Panc1 (cell line): ENCODE measurements around the gene RSRC2. TPM values are rescaled to one million over a fixed set of nuclear protein-coding genes. Genes with fewer than 3 reads are reported as not detected.

Experiments
- total RNA-seq: library from RNA; stranded (reverse); gene quantifications from one replicate; pipeline ENCODE4 v1.2.1, GENCODE V29; 2021; ENCODE audit not compliant: unreplicated experiment

The RSRC2 gene
- total RNA-seq, 1 experiment from 2014 or later: 57.8 TPM

Other genes starting within 250 kb of the RSRC2 start
- gene CLIP1, start 104.3 kb downstream of the RSRC2 start, total RNA-seq: 117 TPM
- gene ZCCHC8, start 26.0 kb downstream of the RSRC2 start, total RNA-seq: 32.5 TPM
- gene KNTC1, start 313 bp upstream of the RSRC2 start, total RNA-seq: 53.9 TPM
- not detected for gene HCAR2, start 176.4 kb upstream of the RSRC2 start, total RNA-seq
- not detected for gene HCAR3, start 189.9 kb upstream of the RSRC2 start, total RNA-seq
- 0.31 TPM for gene HCAR1, start 203.9 kb upstream of the RSRC2 start, total RNA-seq
- 68.7 TPM for gene DENR, start 225.9 kb upstream of the RSRC2 start, total RNA-seq
- gene CCDC62, start 247.6 kb upstream of the RSRC2 start, total RNA-seq: 0.44 TPM